PC-3 (cell line): ENCODE results near the gene UBE2B. TPM values are rescaled to one million over a fixed set of nuclear protein-coding genes. Genes with fewer than 3 reads are reported as not detected.

Source experiments
- ATAC-seq: fragments of 200-7000 bp; cut with Tn5 transposase; 2 replicates; pipeline ENCODE4 v1.9.1; 2020; ENCODE audit warnings: mild to moderate bottlenecking, moderate library complexity
- BruUV-seq: library from RNA; stranded (reverse); fragments of 400-500 nt; replicated peaks from 2 replicates; lab custom pipeline; 2021; lab: Mats Ljungman, UMichigan
- CTCF ChIA-PET: fragments of 300-600 bp; sonication (Branson Sonifier 250); formaldehyde crosslinking; loops from one replicate; lab custom pipeline; 2022; ENCODE audit warnings: antibody characterized with exemption; lab: Charles Lee
- POLR2A ChIA-PET: fragments of 300-600 bp; sonication (Branson Sonifier 250); formaldehyde crosslinking; loops from one replicate; lab custom pipeline; 2022; ENCODE audit warnings: antibody characterized with exemption; ENCODE audit not compliant: unreplicated experiment; lab: Charles Lee
- DNase-seq: peaks from one replicate; pipeline ENCODE4 v3.0.0-alpha.2; 2015
- H2AFZ ChIP-seq: fragments of 300-600 bp; sonication (generic); 2 replicates; pipeline ENCODE4 v1.6.0; 2016; ENCODE audit warnings: antibody characterized with exemption, low read length
- H3F3A ChIP-seq: fragments of 300-600 bp; sonication (generic); one replicate; pipeline ENCODE4 v1.6.0; 2017; ENCODE audit warnings: antibody characterized with exemption, low read length, control low read depth, mild to moderate bottlenecking; ENCODE audit not compliant: unreplicated experiment
- H3K27ac ChIP-seq: fragments of 300-600 bp; sonication (generic); 2 replicates; pipeline ENCODE4 v1.5.1; 2016; ENCODE audit warnings: mild to moderate bottlenecking, low read length
- H3K27me3 ChIP-seq: fragments of 300-600 bp; sonication (generic); 2 replicates; pipeline ENCODE4 v1.6.1; 2016; ENCODE audit warnings: low read length, mixed read lengths
- H3K36me3 ChIP-seq: fragments of 300-600 bp; sonication (generic); 2 replicates; pipeline ENCODE4 v1.6.1; 2016; ENCODE audit warnings: low read depth, mixed run types, low read length, mixed read lengths
- H3K4me1 ChIP-seq: fragments of 300-600 bp; sonication (generic); 2 replicates; pipeline ENCODE4 v1.5.1; 2016; ENCODE audit warnings: low read length; ENCODE audit not compliant: insufficient read depth
- H3K4me2 ChIP-seq: fragments of 300-600 bp; sonication (generic); 2 replicates; pipeline ENCODE4 v1.6.0; 2016; ENCODE audit warnings: low read length
- H3K4me3 ChIP-seq: fragments of 300-600 bp; sonication (generic); 2 replicates; pipeline ENCODE4 v1.5.1; 2016; ENCODE audit warnings: mild to moderate bottlenecking, low read length, mixed read lengths
- H3K79me2 ChIP-seq: fragments of 300-600 bp; sonication (generic); 2 replicates; pipeline ENCODE4 v1.6.1; 2017; ENCODE audit warnings: low read length, mixed read lengths
- H3K9ac ChIP-seq: fragments of 300-600 bp; sonication (generic); 2 replicates; pipeline ENCODE4 v1.6.0; 2016; ENCODE audit warnings: mild to moderate bottlenecking, low read length
- H3K9me2 ChIP-seq: fragments of 300-600 bp; sonication (generic); replicated peaks from 2 replicates; pipeline ENCODE4 v1.6.1; 2016; ENCODE audit warnings: mixed run types, low read length, mixed read lengths
- H3K9me3 ChIP-seq: fragments of 300-600 bp; sonication (generic); 2 replicates; pipeline ENCODE4 v1.6.1; 2016; ENCODE audit warnings: low read length, mixed read lengths
- H4K20me1 ChIP-seq: fragments of 300-600 bp; sonication (generic); 2 replicates; pipeline ENCODE4 v1.6.1; 2016; ENCODE audit warnings: low read length, mixed read lengths
- CTCF ChIP-seq: fragments of 300-600 bp; sonication (generic); conservative IDR thresholded peaks from 2 replicates; pipeline ENCODE4 v1.5.1; 2017; ENCODE audit warnings: antibody characterized with exemption, low read depth, mild to moderate bottlenecking, low read length
- EZH2 ChIP-seq: fragments of 300-600 bp; sonication (generic); IDR thresholded peaks from one replicate; pipeline ENCODE4 v1.6.1; 2017; ENCODE audit warnings: antibody characterized with exemption, mild to moderate bottlenecking, low read length; ENCODE audit not compliant: unreplicated experiment
- EZH2phosphoT487 ChIP-seq: fragments of 300-600 bp; sonication (generic); IDR thresholded peaks from 2 replicates; pipeline ENCODE4 v1.6.1; 2018; ENCODE audit warnings: mild to moderate bottlenecking, antibody characterized with exemption, low read length, borderline replicate concordance
- intact Hi-C: fragments of 100-400 bp; cut with micrococcal nuclease; formaldehyde crosslinking; loops from 2 replicates; pipeline ENCODE4 v1.9.0; 2023
- total RNA-seq: library from RNA; depleted of rRNA; stranded (reverse); fragments of >200 nt; gene quantifications from 2 replicates; pipeline ENCODE4 v1.2.3, GENCODE V29; 2014

Gene UBE2B
- total RNA-seq, 1 experiment from 2014 or later: 9.5 TPM

DNA sequence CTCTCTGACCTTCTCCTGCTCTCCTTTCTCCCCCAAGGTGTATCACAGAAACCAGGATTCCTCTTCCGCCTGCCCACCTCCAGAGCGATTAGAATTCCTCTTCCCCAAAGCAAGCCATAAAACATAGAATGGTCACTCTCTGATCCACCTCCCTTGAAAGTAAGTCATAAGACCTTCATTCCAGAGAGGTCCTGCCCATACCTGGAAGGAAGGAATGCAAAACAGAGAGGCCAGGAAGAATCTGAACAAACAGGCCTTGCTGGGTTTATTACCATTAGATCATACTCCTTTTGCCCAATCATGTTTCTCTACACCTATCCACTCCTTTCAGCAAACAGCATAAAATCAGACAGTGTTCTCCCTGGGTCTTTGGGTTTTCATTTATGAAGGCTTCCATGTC, 25.4 kb upstream of the UBE2B start:
- Histone ChIP-seq H3K36me3 (no peaks in the 10 kb centered on the region), H3K27me3 (no peaks in the 10 kb centered on the region), H3K9me3 (no peaks in the 10 kb centered on the region), H2AFZ (no peak overlapping the region), H3F3A (no peaks in the 10 kb centered on the region), H4K20me1 (no peaks in the 10 kb centered on the region), H3K4me2 (peak overlapping the region; percentile 34; the same call in 1 of the 2 replicates), H3K27ac (no peak overlapping the region), H3K4me3 (no peak overlapping the region), H3K9me2 (no peaks in the 10 kb centered on the region), H3K9ac (no peak overlapping the region), H3K79me2 (no peaks in the 10 kb centered on the region), H3K4me1 (peaks cover 8% of the 10 kb centered on the region)
- CTCF ChIA-PET: no interaction called here
- peak; percentile 48 for ATAC-seq
- intact Hi-C loops: no loop called here
- DNase-seq: peak; percentile 71
- BruUV-seq: no TSS peak
- POLR2A ChIA-PET: no interaction called here
- TF ChIP-seq EZH2phosphoT487 (no peak), EZH2 (no peak), CTCF (no peak)

- DNase-seq (no peak), ATAC-seq (peak; percentile 70)
- no peaks in the 10 kb centered on the region for H3K9me3 ChIP-seq
- H3K4me2 ChIP-seq: no peak overlapping the region
- H3K4me3 ChIP-seq: no peak overlapping the region
- TF ChIP-seq EZH2phosphoT487 (no peak), CTCF (no peak), EZH2 (no peak)
- H3K79me2 ChIP-seq: no peaks in the 10 kb centered on the region
- H3F3A ChIP-seq: no peaks in the 10 kb centered on the region
- CTCF ChIA-PET: interaction anchor here (0.6 kb wide), 1 partner anchor 216 kb away, joined by 3 read pairs; no protein-coding TSS in a partner anchor
- no peaks in the 10 kb centered on the region for H3K9me2 ChIP-seq
- no peaks in the 10 kb centered on the region for H3K27me3 ChIP-seq
- H3K9ac ChIP-seq: no peak overlapping the region
- intact Hi-C loops: no loop called here
- no peaks in the 10 kb centered on the region for H3K36me3 ChIP-seq
- H3K4me1 ChIP-seq: peaks cover 8% of the 10 kb centered on the region
- POLR2A ChIA-PET: no interaction called here
- H3K27ac ChIP-seq: no peak overlapping the region
- H2AFZ ChIP-seq: no peak overlapping the region
- no TSS peak for BruUV-seq
- H4K20me1 ChIP-seq: no peaks in the 10 kb centered on the region
Measured at GRCh38 chr5:134349463-134349862, 21.9 kb upstream of the UBE2B start.

DNA sequence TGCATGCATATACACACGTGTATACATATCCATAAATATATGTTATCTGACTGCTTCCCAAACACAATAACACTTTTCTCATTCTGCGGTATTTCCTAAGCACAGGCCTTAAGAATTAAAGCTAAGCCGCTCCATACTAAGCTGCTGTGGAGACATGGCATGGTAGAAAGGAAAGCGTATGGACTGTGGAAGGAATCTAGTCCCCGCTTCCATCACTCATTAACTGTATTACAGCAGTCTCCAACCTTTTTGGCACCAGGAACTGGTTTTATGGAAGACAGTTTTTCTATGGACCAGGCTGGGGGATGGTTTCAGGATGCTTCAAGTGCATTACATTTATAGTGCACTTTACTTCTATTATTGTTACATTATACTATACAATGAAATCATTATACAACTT, 15.7 kb upstream of the UBE2B start:
- H3K4me2 ChIP-seq: no peak overlapping the region
- no peak overlapping the region for H3K9ac ChIP-seq
- no peaks in the 10 kb centered on the region for H3K79me2 ChIP-seq
- intact Hi-C loops: no loop called here
- TF ChIP-seq CTCF: no peak
- TF ChIP-seq EZH2phosphoT487: no peak
- TF ChIP-seq EZH2: no peak
- H3F3A ChIP-seq: no peaks in the 10 kb centered on the region
- DNase-seq (no peak), ATAC-seq (no peak)
- no peak overlapping the region for H2AFZ ChIP-seq
- H3K4me3 ChIP-seq: no peak overlapping the region
- H3K27ac ChIP-seq: no peak overlapping the region
- CTCF ChIA-PET: no interaction called here
- no peaks in the 10 kb centered on the region for H4K20me1 ChIP-seq
- POLR2A ChIA-PET: no interaction called here
- no peaks in the 10 kb centered on the region for H3K9me2 ChIP-seq
- no peaks in the 10 kb centered on the region for H3K36me3 ChIP-seq
- H3K27me3 ChIP-seq: no peaks in the 10 kb centered on the region
- H3K4me1 ChIP-seq: no peaks in the 10 kb centered on the region
- BruUV-seq: no TSS peak
- H3K9me3 ChIP-seq: no peaks in the 10 kb centered on the region
